ENCODE data around the gene LRP1-AS.

The LRP1-AS gene

DNA sequence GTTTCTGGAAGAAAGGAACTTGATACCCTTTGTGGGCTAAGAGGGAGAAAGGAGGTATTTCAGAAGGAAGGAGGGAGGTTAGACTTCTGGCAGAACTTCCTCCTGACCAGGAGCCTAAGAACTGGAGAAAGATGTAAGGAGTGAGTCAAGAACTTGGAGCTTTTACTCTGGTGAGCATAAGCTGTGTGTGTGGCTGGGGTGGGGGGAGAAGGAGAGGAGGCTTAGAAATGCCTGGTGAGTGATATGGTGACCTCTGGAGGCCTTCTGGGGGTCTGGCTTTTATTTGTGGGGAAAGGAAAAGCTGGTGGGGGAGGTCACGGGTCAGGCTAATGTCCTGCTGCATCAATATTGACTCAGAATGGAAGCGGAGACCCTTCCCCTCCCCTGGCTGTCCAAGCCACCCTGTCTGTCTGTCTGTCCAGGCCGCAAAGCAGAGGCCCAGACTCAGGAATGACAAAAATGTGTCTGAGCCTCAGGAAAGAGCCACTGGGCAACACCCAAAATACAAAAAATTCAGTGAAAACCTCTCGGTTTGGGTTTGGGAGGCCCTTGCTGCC lies 14.3 kb downstream of the LRP1-AS start:
- H2BK5ac ChIP-seq (ENCODE audit: low read length): no peak overlapping the region
- DNase-seq: peak; percentile 78
- H3K56ac ChIP-seq (ENCODE audit: low read length): peak overlapping the region; percentile 36
- no CpG with 5 or more reads among the region's 4 CpGs for WGBS (ENCODE audit: extremely low coverage, insufficient coverage, low lambda C conversion rate)
- peaks cover 23% of the 10 kb centered on the region for H3K79me1 ChIP-seq (ENCODE audit: low read length)
- no peak overlapping the region for H3K4me3 ChIP-seq (ENCODE audit: low read length)
- H2BK15ac ChIP-seq (replicated peaks; ENCODE audit: low read depth): no peak overlapping the region
- H2BK120ac ChIP-seq (ENCODE audit: low read depth, low read length): peak overlapping the region; percentile 30
- peak overlapping the region; percentile 30 for H3K9ac ChIP-seq (ENCODE audit: low read length)
- peaks cover 26% of the 10 kb centered on the region for H3K4me1 ChIP-seq (ENCODE audit: control insufficient read depth, low read depth, low read length)
- H3K79me2 ChIP-seq (ENCODE audit: control insufficient read depth, insufficient read depth, low read length): peaks cover 50% of the 10 kb centered on the region
- no peak overlapping the region for H3K18ac ChIP-seq (ENCODE audit: low read length)
- H4K5ac ChIP-seq (ENCODE audit: low read length): no peak overlapping the region
- H3K23ac ChIP-seq (ENCODE audit: low read length): no peak overlapping the region
- no peak overlapping the region for H4K8ac ChIP-seq (ENCODE audit: low read depth, low read length)
- H3K27me3 ChIP-seq (ENCODE audit: insufficient read depth, low read length, poor library complexity): no peaks in the 10 kb centered on the region
- no peaks in the 10 kb centered on the region for H3K36me3 ChIP-seq (ENCODE audit: control insufficient read depth, insufficient read depth, low read length)
- no peak overlapping the region for H3K4me2 ChIP-seq (ENCODE audit: low read length)
- H3K27ac ChIP-seq (ENCODE audit: low read depth, low read length): peak overlapping the region; percentile 48
- no peak overlapping the region for H3K4ac ChIP-seq (ENCODE audit: low read depth, low read length)
- H2AK5ac ChIP-seq (ENCODE audit: low read length): no peak overlapping the region

GRCh38 chr12:57131896-57132744 lies 15.3 kb downstream of the LRP1-AS start:
- peak overlapping the region; percentile 25 for H2BK5ac ChIP-seq (ENCODE audit: low read length)
- WGBS (ENCODE audit: extremely low coverage, insufficient coverage, low lambda C conversion rate): no CpG with 5 or more reads among the region's 9 CpGs
- no peak overlapping the region for H2BK15ac ChIP-seq (replicated peaks; ENCODE audit: low read depth)
- H3K4me1 ChIP-seq (ENCODE audit: control insufficient read depth, low read depth, low read length): peaks cover 26% of the 10 kb centered on the region
- H3K4me2 ChIP-seq (ENCODE audit: low read length): peak overlapping the region; percentile 2
- peak overlapping the region; percentile 58 for H3K56ac ChIP-seq (ENCODE audit: low read length)
- H4K8ac ChIP-seq (ENCODE audit: low read depth, low read length): no peak overlapping the region
- no peaks in the 10 kb centered on the region for H3K36me3 ChIP-seq (ENCODE audit: control insufficient read depth, insufficient read depth, low read length)
- H3K9ac ChIP-seq (ENCODE audit: low read length): peak overlapping the region; percentile 45
- peak overlapping the region; percentile 48 for H3K27ac ChIP-seq (ENCODE audit: low read depth, low read length)
- H3K27me3 ChIP-seq (ENCODE audit: insufficient read depth, low read length, poor library complexity): no peaks in the 10 kb centered on the region
- peak; percentile 77 for DNase-seq
- no peak overlapping the region for H3K4me3 ChIP-seq (ENCODE audit: low read length)
- no peak overlapping the region for H2AK5ac ChIP-seq (ENCODE audit: low read length)
- no peak overlapping the region for H3K4ac ChIP-seq (ENCODE audit: low read depth, low read length)
- H3K18ac ChIP-seq (ENCODE audit: low read length): no peak overlapping the region
- H3K79me1 ChIP-seq (ENCODE audit: low read length): peaks cover 21% of the 10 kb centered on the region
- H4K5ac ChIP-seq (ENCODE audit: low read length): no peak overlapping the region
- peak overlapping the region; percentile 67 for H3K23ac ChIP-seq (ENCODE audit: low read length)
- peaks cover 50% of the 10 kb centered on the region for H3K79me2 ChIP-seq (ENCODE audit: control insufficient read depth, insufficient read depth, low read length)
- no peak overlapping the region for H2BK120ac ChIP-seq (ENCODE audit: low read depth, low read length)

- H3K9ac ChIP-seq (ENCODE audit: low read length): peak overlapping the region; percentile 30
- H2BK5ac ChIP-seq (ENCODE audit: low read length): no peak overlapping the region
- no CpG with 5 or more reads among the region's 2 CpGs for WGBS (ENCODE audit: extremely low coverage, insufficient coverage, low lambda C conversion rate)
- no peak overlapping the region for H3K4ac ChIP-seq (ENCODE audit: low read depth, low read length)
- H2BK120ac ChIP-seq (ENCODE audit: low read depth, low read length): no peak overlapping the region
- H4K8ac ChIP-seq (ENCODE audit: low read depth, low read length): no peak overlapping the region
- no peak overlapping the region for H3K56ac ChIP-seq (ENCODE audit: low read length)
- H3K36me3 ChIP-seq (ENCODE audit: control insufficient read depth, insufficient read depth, low read length): no peaks in the 10 kb centered on the region
- no peak overlapping the region for H3K18ac ChIP-seq (ENCODE audit: low read length)
- peaks cover 16% of the 10 kb centered on the region for H3K79me1 ChIP-seq (ENCODE audit: low read length)
- H3K4me1 ChIP-seq (ENCODE audit: control insufficient read depth, low read depth, low read length): peaks cover 26% of the 10 kb centered on the region
- H3K4me2 ChIP-seq (ENCODE audit: low read length): no peak overlapping the region
- H2AK5ac ChIP-seq (ENCODE audit: low read length): no peak overlapping the region
- peaks cover 43% of the 10 kb centered on the region for H3K79me2 ChIP-seq (ENCODE audit: control insufficient read depth, insufficient read depth, low read length)
- H3K23ac ChIP-seq (ENCODE audit: low read length): no peak overlapping the region
- no peak overlapping the region for H3K4me3 ChIP-seq (ENCODE audit: low read length)
- no peak for DNase-seq
- H2BK15ac ChIP-seq (replicated peaks; ENCODE audit: low read depth): no peak overlapping the region
- H3K27me3 ChIP-seq (ENCODE audit: insufficient read depth, low read length, poor library complexity): no peaks in the 10 kb centered on the region
- no peak overlapping the region for H4K5ac ChIP-seq (ENCODE audit: low read length)
- no peak overlapping the region for H3K27ac ChIP-seq (ENCODE audit: low read depth, low read length)
Observed at GRCh38 chr12:57130941-57131340, 16.5 kb downstream of the LRP1-AS start.

- H3K23ac ChIP-seq (ENCODE audit: low read length): no peak overlapping the region
- no peaks in the 10 kb centered on the region for H3K27me3 ChIP-seq (ENCODE audit: insufficient read depth, low read length, poor library complexity)
- no peak overlapping the region for H4K5ac ChIP-seq (ENCODE audit: low read length)
- no peak overlapping the region for H2BK5ac ChIP-seq (ENCODE audit: low read length)
- H3K79me2 ChIP-seq (ENCODE audit: control insufficient read depth, insufficient read depth, low read length): peaks cover 41% of the 10 kb centered on the region
- H2BK120ac ChIP-seq (ENCODE audit: low read depth, low read length): no peak overlapping the region
- no peak overlapping the region for H3K4ac ChIP-seq (ENCODE audit: low read depth, low read length)
- H3K79me1 ChIP-seq (ENCODE audit: low read length): peaks cover 16% of the 10 kb centered on the region
- DNase-seq: no peak
- peaks cover 21% of the 10 kb centered on the region for H3K4me1 ChIP-seq (ENCODE audit: control insufficient read depth, low read depth, low read length)
- H3K27ac ChIP-seq (ENCODE audit: low read depth, low read length): no peak overlapping the region
- H2BK15ac ChIP-seq (replicated peaks; ENCODE audit: low read depth): no peak overlapping the region
- H3K4me2 ChIP-seq (ENCODE audit: low read length): peak overlapping the region; percentile 69
- no peak overlapping the region for H3K18ac ChIP-seq (ENCODE audit: low read length)
- H3K36me3 ChIP-seq (ENCODE audit: control insufficient read depth, insufficient read depth, low read length): no peaks in the 10 kb centered on the region
- H3K9ac ChIP-seq (ENCODE audit: low read length): peak overlapping the region; percentile 91
- H4K8ac ChIP-seq (ENCODE audit: low read depth, low read length): no peak overlapping the region
- H3K4me3 ChIP-seq (ENCODE audit: low read length): no peak overlapping the region
- H3K56ac ChIP-seq (ENCODE audit: low read length): peak overlapping the region; percentile 89
- H2AK5ac ChIP-seq (ENCODE audit: low read length): no peak overlapping the region
Observed at GRCh38 chr12:57129889-57130288, 17.5 kb downstream of the LRP1-AS start.

DNA sequence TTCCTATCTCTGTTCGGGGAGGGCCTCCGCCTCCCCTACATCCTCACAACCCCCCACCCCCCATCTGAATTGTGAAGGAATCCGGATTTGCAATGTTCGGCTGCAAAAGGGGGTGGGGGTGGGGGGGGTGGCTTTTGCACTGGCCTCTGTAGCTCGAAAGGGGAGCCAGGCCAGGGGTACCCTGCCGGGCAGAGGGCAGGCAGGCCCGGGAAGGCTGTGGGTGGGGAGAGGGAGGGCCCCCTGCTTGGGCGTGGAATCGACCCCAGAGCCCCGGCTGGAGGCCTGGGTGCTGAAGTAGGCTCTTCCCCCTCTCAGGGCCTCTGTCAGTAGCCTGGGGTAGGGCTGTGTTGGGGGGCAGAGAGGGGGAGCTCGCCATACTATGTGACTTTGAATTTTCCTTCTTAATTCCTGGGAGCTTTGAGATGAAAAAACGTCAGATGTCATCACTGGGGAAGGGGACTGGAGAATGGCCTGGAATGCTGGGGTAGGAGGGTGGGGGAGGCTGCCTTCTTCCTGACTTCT lies 18.0 kb downstream of the LRP1-AS start:
- no peak overlapping the region for H4K8ac ChIP-seq (ENCODE audit: low read depth, low read length)
- H3K79me1 ChIP-seq (ENCODE audit: low read length): peaks cover 16% of the 10 kb centered on the region
- no peak overlapping the region for H2BK5ac ChIP-seq (ENCODE audit: low read length)
- H3K79me2 ChIP-seq (ENCODE audit: control insufficient read depth, insufficient read depth, low read length): peaks cover 41% of the 10 kb centered on the region
- peak overlapping the region; percentile 89 for H3K56ac ChIP-seq (ENCODE audit: low read length)
- H3K4me2 ChIP-seq (ENCODE audit: low read length): peak overlapping the region; percentile 69
- H3K4me3 ChIP-seq (ENCODE audit: low read length): peak overlapping the region; percentile 73
- H3K23ac ChIP-seq (ENCODE audit: low read length): no peak overlapping the region
- no peak overlapping the region for H2AK5ac ChIP-seq (ENCODE audit: low read length)
- peak overlapping the region; percentile 91 for H3K9ac ChIP-seq (ENCODE audit: low read length)
- peak overlapping the region; percentile 98 for H3K4ac ChIP-seq (ENCODE audit: low read depth, low read length)
- no peak overlapping the region for H2BK15ac ChIP-seq (replicated peaks; ENCODE audit: low read depth)
- WGBS (ENCODE audit: extremely low coverage, insufficient coverage, low lambda C conversion rate): no CpG with 5 or more reads among the region's 12 CpGs
- peak; percentile 70 for DNase-seq
- peaks cover 21% of the 10 kb centered on the region for H3K4me1 ChIP-seq (ENCODE audit: control insufficient read depth, low read depth, low read length)
- H3K27ac ChIP-seq (ENCODE audit: low read depth, low read length): peak overlapping the region; percentile 51
- H3K27me3 ChIP-seq (ENCODE audit: insufficient read depth, low read length, poor library complexity): no peaks in the 10 kb centered on the region
- peak overlapping the region; percentile 97 for H3K18ac ChIP-seq (ENCODE audit: low read length)
- no peak overlapping the region for H2BK120ac ChIP-seq (ENCODE audit: low read depth, low read length)
- H3K36me3 ChIP-seq (ENCODE audit: control insufficient read depth, insufficient read depth, low read length): no peaks in the 10 kb centered on the region
- H4K5ac ChIP-seq (ENCODE audit: low read length): no peak overlapping the region
